Panc1 (cell line): Measurements from ENCODE around the gene DCTN1. TPM values are rescaled to one million over a fixed set of nuclear protein-coding genes. Genes with fewer than 3 reads are reported as not detected.

Source experiments
- ATAC-seq: fragments of 200-7000 bp; cut with Tn5 transposase; 2 replicates; pipeline ENCODE4 v1.9.1; 2020; ENCODE audit warnings: mild to moderate bottlenecking, moderate library complexity
- BruUV-seq: library from RNA; stranded (reverse); fragments of 400-500 nt; replicated peaks from 2 replicates; lab custom pipeline; 2021; lab: Mats Ljungman, UMichigan
- CTCF ChIA-PET: fragments of 300-600 bp; sonication (Branson Sonifier 250); formaldehyde crosslinking; loops from one replicate; lab custom pipeline; 2022; ENCODE audit warnings: antibody characterized with exemption; lab: Charles Lee
- POLR2A ChIA-PET: fragments of 300-600 bp; sonication (Branson Sonifier 250); formaldehyde crosslinking; loops from one replicate; lab custom pipeline; 2022; ENCODE audit warnings: antibody characterized with exemption; lab: Charles Lee
- DNase-seq: peaks from one replicate; pipeline ENCODE4 v3.0.0-alpha.2; 2010; ENCODE audit warnings: low read depth, low spot score
- H3K27ac ChIP-seq: 2 replicates; pipeline ENCODE4 v1.5.1; 2011; ENCODE audit warnings: mild to moderate bottlenecking, low read length, inconsistent platforms
- H3K27me3 ChIP-seq: fragments of 200-500 bp; sonication (Bioruptor generic); 2 replicates; pipeline ENCODE4 v1.6.0; 2014; ENCODE audit warnings: low read length, inconsistent platforms; ENCODE audit not compliant: control insufficient read depth, insufficient read depth
- H3K36me3 ChIP-seq: fragments of 200-500 bp; sonication (Bioruptor generic); 2 replicates; pipeline ENCODE4 v1.5.1; 2014; ENCODE audit warnings: inconsistent platforms, mild to moderate bottlenecking, low read length, moderate library complexity; ENCODE audit not compliant: control insufficient read depth, insufficient read depth
- H3K4me1 ChIP-seq: 2 replicates; pipeline ENCODE4 v1.5.1; 2011; ENCODE audit warnings: inconsistent platforms, mild to moderate bottlenecking, low read length, moderate library complexity; ENCODE audit not compliant: control insufficient read depth, insufficient read depth
- H3K4me3 ChIP-seq, 2 experiments: 2 replicates each; pipeline ENCODE4 v1.5.1; 2011 to 2012; ENCODE audit warnings: low read depth in 2 of 2, low read length in 2 of 2, mild to moderate bottlenecking in 2 of 2, inconsistent platforms in 1 of 2, moderate library complexity in 1 of 2
- H3K9me3 ChIP-seq: fragments of 200-500 bp; sonication (Bioruptor generic); 2 replicates; pipeline ENCODE4 v1.5.1; 2014; ENCODE audit warnings: low read depth, mild to moderate bottlenecking, inconsistent platforms, low read length, moderate library complexity; ENCODE audit not compliant: control insufficient read depth, insufficient read depth
- POLR2AphosphoS5 ChIP-seq: IDR thresholded peaks from 2 replicates; pipeline ENCODE4 v1.6.1; 2012; ENCODE audit warnings: mild to moderate bottlenecking, low read depth, low read length, moderate library complexity
- SIN3A ChIP-seq: IDR thresholded peaks from 2 replicates; pipeline ENCODE4 v1.6.1; 2012; ENCODE audit warnings: low read depth, mild to moderate bottlenecking, low read length, moderate library complexity, borderline replicate concordance; ENCODE audit not compliant: insufficient read depth
- TCF7L2 ChIP-seq: IDR thresholded peaks from 2 replicates; pipeline ENCODE4 v1.6.1; 2011; ENCODE audit warnings: mild to moderate bottlenecking, low read depth, low read length, inconsistent platforms
- in situ Hi-C: cut with HindIII; loops from 2 replicates; pipeline ENCODE4 v1.10.0; 2016; ENCODE audit warnings: low sequenced_read_pairs, low pct_unique_long_range_greater_than_20kb
- intact Hi-C: fragments of 100-400 bp; cut with micrococcal nuclease; formaldehyde crosslinking; loops from one replicate; pipeline ENCODE4 v1.10.0; 2022; ENCODE audit not compliant: unreplicated experiment
- total RNA-seq: library from RNA; stranded (reverse); gene quantifications from one replicate; pipeline ENCODE4 v1.2.1, GENCODE V29; 2021; ENCODE audit not compliant: unreplicated experiment
- TF ChIP-seq, protein P1 (sequence below): fragments of 450-650 bp; IDR thresholded peaks from 2 replicates; pipeline ENCODE4 v1.5.1; 2017; ENCODE audit warnings: mild to moderate bottlenecking
- TF ChIP-seq, protein P2 (sequence below), 2 experiments: IDR thresholded peaks; 2 replicates each; pipeline ENCODE4 v1.6.1; 2011 to 2012; ENCODE audit warnings: low read depth in 2 of 2, control low read depth in 1 of 2, low read length in 1 of 2, mild to moderate bottlenecking in 1 of 2, moderate library complexity in 1 of 2; ENCODE audit not compliant: insufficient read depth in 1 of 2

DCTN1 gene
- total RNA-seq, 1 experiment from 2014 or later = 190 TPM

DNA sequence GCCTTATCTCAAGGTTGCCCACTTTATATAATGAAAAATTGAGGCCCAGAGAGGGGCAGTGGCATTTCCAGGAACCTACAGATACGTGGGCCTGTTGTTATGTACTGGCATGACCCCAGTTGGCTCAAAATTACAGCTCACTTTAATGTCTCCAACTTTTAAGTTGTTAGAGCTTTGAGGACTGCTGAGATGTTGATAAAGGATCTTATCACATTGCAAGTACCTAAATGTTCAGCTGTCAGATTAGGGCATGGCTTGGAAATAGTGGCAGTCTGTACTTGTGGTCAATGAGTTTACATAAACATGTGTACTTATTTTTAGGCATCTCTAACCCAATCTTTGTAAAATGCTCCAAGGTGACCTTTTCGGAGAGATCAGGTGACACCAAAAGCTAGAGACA, 51.5 kb downstream of the DCTN1 start:
- ChIA-PET POLR2A (no interaction called here), CTCF (interaction anchor here (0.6 kb wide), 1 partner anchor 17 kb away, joined by 13 read pairs; no protein-coding TSS in a partner anchor)
- H3K36me3 ChIP-seq = no peaks in the 10 kb centered on the region
- intact Hi-C loops = no loop called here
- TF ChIP-seq, protein P1, sequence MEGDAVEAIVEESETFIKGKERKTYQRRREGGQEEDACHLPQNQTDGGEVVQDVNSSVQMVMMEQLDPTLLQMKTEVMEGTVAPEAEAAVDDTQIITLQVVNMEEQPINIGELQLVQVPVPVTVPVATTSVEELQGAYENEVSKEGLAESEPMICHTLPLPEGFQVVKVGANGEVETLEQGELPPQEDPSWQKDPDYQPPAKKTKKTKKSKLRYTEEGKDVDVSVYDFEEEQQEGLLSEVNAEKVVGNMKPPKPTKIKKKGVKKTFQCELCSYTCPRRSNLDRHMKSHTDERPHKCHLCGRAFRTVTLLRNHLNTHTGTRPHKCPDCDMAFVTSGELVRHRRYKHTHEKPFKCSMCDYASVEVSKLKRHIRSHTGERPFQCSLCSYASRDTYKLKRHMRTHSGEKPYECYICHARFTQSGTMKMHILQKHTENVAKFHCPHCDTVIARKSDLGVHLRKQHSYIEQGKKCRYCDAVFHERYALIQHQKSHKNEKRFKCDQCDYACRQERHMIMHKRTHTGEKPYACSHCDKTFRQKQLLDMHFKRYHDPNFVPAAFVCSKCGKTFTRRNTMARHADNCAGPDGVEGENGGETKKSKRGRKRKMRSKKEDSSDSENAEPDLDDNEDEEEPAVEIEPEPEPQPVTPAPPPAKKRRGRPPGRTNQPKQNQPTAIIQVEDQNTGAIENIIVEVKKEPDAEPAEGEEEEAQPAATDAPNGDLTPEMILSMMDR = no peak
- TF ChIP-seq POLR2AphosphoS5 (no peak), SIN3A (no peak)
- TF ChIP-seq, protein P2, sequence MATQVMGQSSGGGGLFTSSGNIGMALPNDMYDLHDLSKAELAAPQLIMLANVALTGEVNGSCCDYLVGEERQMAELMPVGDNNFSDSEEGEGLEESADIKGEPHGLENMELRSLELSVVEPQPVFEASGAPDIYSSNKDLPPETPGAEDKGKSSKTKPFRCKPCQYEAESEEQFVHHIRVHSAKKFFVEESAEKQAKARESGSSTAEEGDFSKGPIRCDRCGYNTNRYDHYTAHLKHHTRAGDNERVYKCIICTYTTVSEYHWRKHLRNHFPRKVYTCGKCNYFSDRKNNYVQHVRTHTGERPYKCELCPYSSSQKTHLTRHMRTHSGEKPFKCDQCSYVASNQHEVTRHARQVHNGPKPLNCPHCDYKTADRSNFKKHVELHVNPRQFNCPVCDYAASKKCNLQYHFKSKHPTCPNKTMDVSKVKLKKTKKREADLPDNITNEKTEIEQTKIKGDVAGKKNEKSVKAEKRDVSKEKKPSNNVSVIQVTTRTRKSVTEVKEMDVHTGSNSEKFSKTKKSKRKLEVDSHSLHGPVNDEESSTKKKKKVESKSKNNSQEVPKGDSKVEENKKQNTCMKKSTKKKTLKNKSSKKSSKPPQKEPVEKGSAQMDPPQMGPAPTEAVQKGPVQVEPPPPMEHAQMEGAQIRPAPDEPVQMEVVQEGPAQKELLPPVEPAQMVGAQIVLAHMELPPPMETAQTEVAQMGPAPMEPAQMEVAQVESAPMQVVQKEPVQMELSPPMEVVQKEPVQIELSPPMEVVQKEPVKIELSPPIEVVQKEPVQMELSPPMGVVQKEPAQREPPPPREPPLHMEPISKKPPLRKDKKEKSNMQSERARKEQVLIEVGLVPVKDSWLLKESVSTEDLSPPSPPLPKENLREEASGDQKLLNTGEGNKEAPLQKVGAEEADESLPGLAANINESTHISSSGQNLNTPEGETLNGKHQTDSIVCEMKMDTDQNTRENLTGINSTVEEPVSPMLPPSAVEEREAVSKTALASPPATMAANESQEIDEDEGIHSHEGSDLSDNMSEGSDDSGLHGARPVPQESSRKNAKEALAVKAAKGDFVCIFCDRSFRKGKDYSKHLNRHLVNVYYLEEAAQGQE (IDR thresholded peaks at IDR 0.05; ENCODE audit: insufficient read depth in 1 of 2, low read depth in 2 of 2, low read length in 1 of 2) = no peak
- no peak overlapping the region for H3K4me3 ChIP-seq
- H3K27me3 ChIP-seq = no peaks in the 10 kb centered on the region; the same call in 1 of the 2 replicates
- no peak for ATAC-seq
- DNase-seq = no peak
- BruUV-seq = no TSS peak
- H3K4me1 ChIP-seq = no peaks in the 10 kb centered on the region
- H3K27ac ChIP-seq = no peak overlapping the region
- in situ Hi-C loops = no loop called here
- H3K9me3 ChIP-seq = no peaks in the 10 kb centered on the region

DNA sequence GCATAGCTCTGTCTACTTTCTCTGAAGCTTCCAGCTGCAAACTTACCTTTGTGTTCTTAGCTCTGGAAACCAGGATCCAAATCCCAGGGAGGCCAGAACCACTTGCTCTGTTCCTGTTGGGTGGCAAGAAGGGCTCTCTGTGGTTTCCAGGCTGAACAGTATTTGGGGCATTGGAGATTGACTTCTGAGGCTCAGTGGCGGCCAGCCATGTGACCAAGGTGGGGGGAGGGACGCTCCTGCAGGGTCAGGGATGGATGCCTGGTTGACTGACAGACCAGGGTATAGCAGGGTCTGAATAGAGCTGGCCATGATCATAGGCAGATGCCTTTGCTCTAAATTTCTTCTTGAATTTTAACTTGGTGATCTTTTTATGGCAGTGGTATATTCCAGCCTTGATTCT, 52.0 kb downstream of the DCTN1 start:
- TF ChIP-seq POLR2AphosphoS5 = no peak
- TF ChIP-seq, protein P2 (IDR thresholded peaks at IDR 0.05; ENCODE audit: insufficient read depth in 1 of 2, low read depth in 2 of 2, low read length in 1 of 2) = no peak
- TF ChIP-seq, protein P1 = no peak
- no peak for TF ChIP-seq TCF7L2
- no peak for TF ChIP-seq SIN3A
- in situ Hi-C loops = no loop called here
- POLR2A ChIA-PET = no interaction called here
- CTCF ChIA-PET = interaction anchor here (0.6 kb wide), 1 partner anchor 17 kb away, joined by 13 read pairs; no protein-coding TSS in a partner anchor
- no peaks in the 10 kb centered on the region; the same call in 1 of the 2 replicates for H3K27me3 ChIP-seq
- no peak overlapping the region for H3K4me3 ChIP-seq
- DNase-seq (no peak), ATAC-seq (no peak)
- no peaks in the 10 kb centered on the region for H3K36me3 ChIP-seq
- no TSS peak for BruUV-seq
- no peaks in the 10 kb centered on the region for H3K9me3 ChIP-seq
- H3K27ac ChIP-seq = no peak overlapping the region
- intact Hi-C loops = no loop called here
- no peaks in the 10 kb centered on the region for H3K4me1 ChIP-seq
